Right lobe of liver (tissue), 4 donors: ENCODE results near the gene TAS2R13.

Experiments
- POLR2A ChIP-seq: fragments of 450-650 bp; IDR thresholded peaks from one replicate; pipeline ENCODE4 v1.6.1; 2017; ENCODE audit warnings: antibody characterized with exemption, mild to moderate bottlenecking
- TF ChIP-seq, protein P1 (sequence below), 4 donors: fragments of 200-600 bp in 3 of 4; fragments of 450-650 bp in 1 of 4; IDR thresholded peaks; one replicate each; pipeline versions ENCODE4 v1.5.1 to v1.8.0; 2016 to 2022; ENCODE audit warnings: antibody characterized with exemption in 4 of 4, mild to moderate bottlenecking in 2 of 4
- donor health status: DM: no; HTN: no; CAD: no.
- donor health status: DM: no; HTN: no; CAD: no.
- donor health status: DM: no; HTN: yes; CAD: no.

- TF ChIP-seq, protein P1, sequence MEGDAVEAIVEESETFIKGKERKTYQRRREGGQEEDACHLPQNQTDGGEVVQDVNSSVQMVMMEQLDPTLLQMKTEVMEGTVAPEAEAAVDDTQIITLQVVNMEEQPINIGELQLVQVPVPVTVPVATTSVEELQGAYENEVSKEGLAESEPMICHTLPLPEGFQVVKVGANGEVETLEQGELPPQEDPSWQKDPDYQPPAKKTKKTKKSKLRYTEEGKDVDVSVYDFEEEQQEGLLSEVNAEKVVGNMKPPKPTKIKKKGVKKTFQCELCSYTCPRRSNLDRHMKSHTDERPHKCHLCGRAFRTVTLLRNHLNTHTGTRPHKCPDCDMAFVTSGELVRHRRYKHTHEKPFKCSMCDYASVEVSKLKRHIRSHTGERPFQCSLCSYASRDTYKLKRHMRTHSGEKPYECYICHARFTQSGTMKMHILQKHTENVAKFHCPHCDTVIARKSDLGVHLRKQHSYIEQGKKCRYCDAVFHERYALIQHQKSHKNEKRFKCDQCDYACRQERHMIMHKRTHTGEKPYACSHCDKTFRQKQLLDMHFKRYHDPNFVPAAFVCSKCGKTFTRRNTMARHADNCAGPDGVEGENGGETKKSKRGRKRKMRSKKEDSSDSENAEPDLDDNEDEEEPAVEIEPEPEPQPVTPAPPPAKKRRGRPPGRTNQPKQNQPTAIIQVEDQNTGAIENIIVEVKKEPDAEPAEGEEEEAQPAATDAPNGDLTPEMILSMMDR (IDR thresholded peaks at IDR 0.05), result no peak
- TF ChIP-seq POLR2A, result no peak
These were observed 25.2 kb downstream of the TAS2R13 start, which contains the start of gene PRH1 for GRCh38 chr12:10884086-10884725.
